ENCODE data around the gene KRTAP10-9. TPM values are rescaled to one million over a fixed set of nuclear protein-coding genes. Genes with fewer than 3 reads are reported as not detected.

KRTAP10-9 gene
- total and polyA plus RNA-seq, 2 of the 8 experiments (the other 6 are each of a cell fraction or from before 2014, with no cell fraction given) = not detected

GRCh38 chr21:44583089-44583799 lies 43.6 kb upstream of the KRTAP10-9 start (continued):
- TF ChIP-seq JUN (IDR thresholded peaks at IDR 0.05; ENCODE audit: low read depth, low read length) (no peak), TEAD4 (IDR thresholded peaks at IDR 0.05; ENCODE audit: low read depth, low read length) (no peak), CTCF (IDR thresholded peaks at IDR 0.05; ENCODE audit: control extremely low read depth in 1 of 3, insufficient read depth in 1 of 3, low read depth in 1 of 3, low read length in 3 of 3) (no peak), FOSL1 (IDR thresholded peaks at IDR 0.05; ENCODE audit: insufficient read depth, low read depth, low read length) (no peak)

Measured in H1 (cell line).